A673 (cell line): ENCODE data around the gene OR14A2. TPM values are rescaled to one million over a fixed set of nuclear protein-coding genes. Genes with fewer than 3 reads are reported as not detected.

Source experiments
- Bru-seq: library from RNA; stranded (reverse); fragments of 400-500 nt; gene quantifications from one replicate; lab custom pipeline; 2021; lab: Mats Ljungman, UMichigan
- BruChase-seq, 2 experiments: library from RNA; stranded (reverse); fragments of 400-500 nt; gene quantifications; one replicate each; lab custom pipeline; 2021; lab: Mats Ljungman, UMichigan
- BruUV-seq: library from RNA; stranded (reverse); fragments of 400-500 nt; replicated peaks from 2 replicates; lab custom pipeline; 2021; lab: Mats Ljungman, UMichigan
- CTCF ChIA-PET: fragments of 300-600 bp; sonication (Branson Sonifier 250); formaldehyde crosslinking; loops from one replicate; lab custom pipeline; 2022; ENCODE audit warnings: antibody characterized with exemption; lab: Charles Lee
- POLR2A ChIA-PET: fragments of 300-600 bp; sonication (Branson Sonifier 250); formaldehyde crosslinking; loops from one replicate; lab custom pipeline; 2022; ENCODE audit warnings: antibody characterized with exemption; ENCODE audit not compliant: low non-redundant PET; lab: Charles Lee
- DNase-seq: peaks from one replicate; pipeline ENCODE4 v3.0.0-alpha.2; 2015; ENCODE audit warnings: low spot score
- H3K27ac ChIP-seq: fragments of 200-600 bp; sonication (generic); 2 replicates; pipeline ENCODE4 v1.5.1; 2016; ENCODE audit warnings: mixed run types, low read depth, mild to moderate bottlenecking, mixed read lengths, antibody characterized with exemption, low read length; ENCODE audit not compliant: poor library complexity, severe bottlenecking
- H3K27me3 ChIP-seq: fragments of 200-600 bp; sonication (generic); replicated peaks from 2 replicates; pipeline ENCODE4 v1.6.1; 2017; ENCODE audit warnings: mixed run types, low read depth, mild to moderate bottlenecking, mixed read lengths, antibody characterized with exemption, low read length; ENCODE audit not compliant: insufficient read depth, poor library complexity
- H3K36me3 ChIP-seq: fragments of 200-600 bp; sonication (generic); 2 replicates; pipeline ENCODE4 v1.6.1; 2016; ENCODE audit warnings: mixed run types, mild to moderate bottlenecking, mixed read lengths, antibody characterized with exemption, low read length; ENCODE audit not compliant: insufficient read depth, poor library complexity, severe bottlenecking
- H3K4me1 ChIP-seq: fragments of 200-600 bp; sonication (generic); 2 replicates; pipeline ENCODE4 v1.6.1; 2017; ENCODE audit warnings: mixed run types, mild to moderate bottlenecking, mixed read lengths, antibody characterized with exemption, low read length; ENCODE audit not compliant: insufficient read depth, poor library complexity, severe bottlenecking
- H3K4me3 ChIP-seq: fragments of 200-600 bp; sonication (generic); 2 replicates; pipeline ENCODE4 v1.5.1; 2016; ENCODE audit warnings: low read depth, mixed run types, mild to moderate bottlenecking, mixed read lengths, low read length; ENCODE audit not compliant: poor library complexity, severe bottlenecking
- H3K9me3 ChIP-seq: fragments of 200-600 bp; sonication (generic); 2 replicates; pipeline ENCODE4 v1.6.1; 2016; ENCODE audit warnings: mixed run types, low read depth, mild to moderate bottlenecking, mixed read lengths, antibody characterized with exemption, low read length; ENCODE audit not compliant: poor library complexity, severe bottlenecking
- CTCF ChIP-seq: fragments of 300-800, 200-600 bp; sonication (generic); conservative IDR thresholded peaks from 2 replicates; pipeline ENCODE4 v1.5.1; 2017; ENCODE audit warnings: low read depth, mild to moderate bottlenecking, antibody characterized with exemption, low read length, moderate library complexity, mixed read lengths
- EZH2 ChIP-seq: fragments of 200-600 bp; sonication (generic); IDR thresholded peaks from 2 replicates; pipeline ENCODE4 v1.6.1; 2017; ENCODE audit warnings: borderline replicate concordance, low read depth, mild to moderate bottlenecking, mixed read lengths, antibody characterized with exemption, low read length; ENCODE audit not compliant: poor library complexity, severe bottlenecking
- intact Hi-C: fragments of 100-400 bp; cut with micrococcal nuclease; formaldehyde crosslinking; loops from one replicate; pipeline ENCODE4 v1.10.0; 2022; ENCODE audit not compliant: unreplicated experiment
- long read RNA-seq: library from polyadenylated mRNA; stranded (forward); transcript quantifications from one replicate; pipeline ENCODE4 v2.0.0, GENCODE V29; 2022
- total RNA-seq: library from RNA; stranded (reverse); gene quantifications from 2 replicates; pipeline ENCODE4 v1.2.3, GENCODE V29; 2021

OR14A2 gene
- not detected in 2 replicates for total RNA-seq
- not detected for Bru-seq, nascent RNA
- not detected for BruChase-seq, experiment 1, labeled RNA remaining after a 2-hour chase
- BruChase-seq, experiment 2, labeled RNA remaining after a 6-hour chase, result not detected
- long read RNA-seq, result 0 reads

- Histone ChIP-seq H3K4me1 (no peaks in the 10 kb centered on the region), H3K9me3 (peaks cover 22% of the 10 kb centered on the region), H3K27ac (no peak within 1 kb of the TSS), H3K36me3 (no peaks in the 10 kb centered on the region), H3K27me3 (no peaks in the 10 kb centered on the region), H3K4me3 (no peak within 1 kb of the TSS)
- no peak for DNase-seq
- TF ChIP-seq CTCF, result no peak
- TF ChIP-seq EZH2, result no peak
- ChIA-PET POLR2A (no interaction called here), CTCF (no interaction called here)
- no TSS peak for BruUV-seq
- intact Hi-C loops, result no loop called here
These were observed at the start of gene OR14A2 for GRCh38 chr1:247748041-247748440. Gene OR14A2, minus strand, starts transcription at chr1:247748141.

DNA sequence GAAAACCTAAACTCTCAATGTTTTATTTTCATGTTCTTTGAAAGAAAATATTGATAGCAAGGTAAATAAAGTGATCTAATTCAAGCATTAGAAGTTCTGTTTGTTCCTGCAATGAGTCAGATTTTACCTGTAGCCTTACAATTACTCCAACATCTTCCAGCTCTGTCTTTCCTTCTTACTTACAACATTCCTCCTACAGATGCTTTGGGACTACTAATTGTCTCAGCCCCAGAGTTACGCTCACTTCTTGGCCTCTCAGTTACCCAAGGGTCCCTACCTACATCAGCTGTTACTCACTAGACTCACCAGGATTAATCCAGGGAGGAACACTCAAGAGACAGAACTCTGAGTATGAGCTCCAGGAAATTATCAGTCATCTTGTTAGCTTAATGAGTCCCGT is 49.6 kb upstream of the OR14A2 start:
- ChIA-PET POLR2A (no interaction called here), CTCF (no interaction called here)
- Histone ChIP-seq H3K27ac (no peak overlapping the region), H3K4me1 (no peaks in the 10 kb centered on the region), H3K9me3 (peaks cover 13% of the 10 kb centered on the region), H3K27me3 (no peaks in the 10 kb centered on the region), H3K36me3 (no peaks in the 10 kb centered on the region), H3K4me3 (no peak overlapping the region)
- no TSS peak for BruUV-seq
- no peak for DNase-seq
- TF ChIP-seq CTCF (no peak), EZH2 (no peak)
- intact Hi-C loops, result no loop called here

- Histone ChIP-seq H3K9me3 (no peaks in the 10 kb centered on the region), H3K36me3 (no peaks in the 10 kb centered on the region), H3K27me3 (no peaks in the 10 kb centered on the region), H3K4me1 (no peaks in the 10 kb centered on the region), H3K4me3 (no peak overlapping the region), H3K27ac (no peak overlapping the region)
- intact Hi-C loops, result no loop called here
- CTCF ChIA-PET, result no interaction called here
- DNase-seq, result no peak
- no TSS peak for BruUV-seq
- POLR2A ChIA-PET, result no interaction called here
- no peak for TF ChIP-seq EZH2
- no peak for TF ChIP-seq CTCF
These were observed 21.7 kb upstream of the OR14A2 start for GRCh38 chr1:247769603-247770002.
